ENCODE measurements around the gene NRTN. TPM values are rescaled to one million over a fixed set of nuclear protein-coding genes. Genes with fewer than 3 reads are reported as not detected.

The NRTN gene
- total and polyA plus RNA-seq, 4 donors: 1.3 to 5.3 (median 3.5) TPM

DNA sequence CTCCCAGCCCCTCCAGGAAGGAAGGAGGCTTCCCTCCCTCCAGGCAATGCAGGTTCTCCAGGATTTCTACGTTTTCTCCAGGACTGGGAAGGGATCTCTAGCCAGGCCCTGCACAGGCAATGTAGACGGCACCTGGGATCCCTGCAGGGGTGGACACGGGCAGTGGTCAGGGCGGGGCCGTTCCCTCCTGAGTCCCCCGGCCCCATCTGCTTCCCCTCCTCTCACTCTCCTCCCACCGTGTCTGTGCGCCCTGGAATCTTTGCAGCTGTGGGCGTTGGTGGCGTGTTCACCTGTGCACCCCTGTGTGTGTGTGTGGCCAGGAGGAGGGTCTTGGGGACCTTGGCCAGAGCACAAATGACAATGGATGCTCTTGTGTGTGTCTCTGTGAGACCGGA lies 10.0 kb downstream of the NRTN start:
- peaks cover 0 to 1% (median 0%) of the 10 kb centered on the region in 4 donors for H3K36me3 ChIP-seq (ENCODE audit: control insufficient read depth in 4 of 4, insufficient read depth in 3 of 4, low read depth in 1 of 4, low read length in 3 of 4)
- H3K27me3 ChIP-seq (ENCODE audit: control insufficient read depth in 4 of 4, insufficient read depth in 4 of 4, low read length in 3 of 4): no peaks in the 10 kb centered on the region
- no peak overlapping the region for H3K27ac ChIP-seq (ENCODE audit: low read depth in 1 of 2, low read length in 2 of 2)
- WGBS: 81% methylated on average over 11 of the region's 11 CpGs
- TF ChIP-seq, protein P1, sequence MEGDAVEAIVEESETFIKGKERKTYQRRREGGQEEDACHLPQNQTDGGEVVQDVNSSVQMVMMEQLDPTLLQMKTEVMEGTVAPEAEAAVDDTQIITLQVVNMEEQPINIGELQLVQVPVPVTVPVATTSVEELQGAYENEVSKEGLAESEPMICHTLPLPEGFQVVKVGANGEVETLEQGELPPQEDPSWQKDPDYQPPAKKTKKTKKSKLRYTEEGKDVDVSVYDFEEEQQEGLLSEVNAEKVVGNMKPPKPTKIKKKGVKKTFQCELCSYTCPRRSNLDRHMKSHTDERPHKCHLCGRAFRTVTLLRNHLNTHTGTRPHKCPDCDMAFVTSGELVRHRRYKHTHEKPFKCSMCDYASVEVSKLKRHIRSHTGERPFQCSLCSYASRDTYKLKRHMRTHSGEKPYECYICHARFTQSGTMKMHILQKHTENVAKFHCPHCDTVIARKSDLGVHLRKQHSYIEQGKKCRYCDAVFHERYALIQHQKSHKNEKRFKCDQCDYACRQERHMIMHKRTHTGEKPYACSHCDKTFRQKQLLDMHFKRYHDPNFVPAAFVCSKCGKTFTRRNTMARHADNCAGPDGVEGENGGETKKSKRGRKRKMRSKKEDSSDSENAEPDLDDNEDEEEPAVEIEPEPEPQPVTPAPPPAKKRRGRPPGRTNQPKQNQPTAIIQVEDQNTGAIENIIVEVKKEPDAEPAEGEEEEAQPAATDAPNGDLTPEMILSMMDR (IDR thresholded peaks at IDR 0.05; ENCODE audit: low read depth, low read length, missing input control): no peak
- TF ChIP-seq, protein P2, sequence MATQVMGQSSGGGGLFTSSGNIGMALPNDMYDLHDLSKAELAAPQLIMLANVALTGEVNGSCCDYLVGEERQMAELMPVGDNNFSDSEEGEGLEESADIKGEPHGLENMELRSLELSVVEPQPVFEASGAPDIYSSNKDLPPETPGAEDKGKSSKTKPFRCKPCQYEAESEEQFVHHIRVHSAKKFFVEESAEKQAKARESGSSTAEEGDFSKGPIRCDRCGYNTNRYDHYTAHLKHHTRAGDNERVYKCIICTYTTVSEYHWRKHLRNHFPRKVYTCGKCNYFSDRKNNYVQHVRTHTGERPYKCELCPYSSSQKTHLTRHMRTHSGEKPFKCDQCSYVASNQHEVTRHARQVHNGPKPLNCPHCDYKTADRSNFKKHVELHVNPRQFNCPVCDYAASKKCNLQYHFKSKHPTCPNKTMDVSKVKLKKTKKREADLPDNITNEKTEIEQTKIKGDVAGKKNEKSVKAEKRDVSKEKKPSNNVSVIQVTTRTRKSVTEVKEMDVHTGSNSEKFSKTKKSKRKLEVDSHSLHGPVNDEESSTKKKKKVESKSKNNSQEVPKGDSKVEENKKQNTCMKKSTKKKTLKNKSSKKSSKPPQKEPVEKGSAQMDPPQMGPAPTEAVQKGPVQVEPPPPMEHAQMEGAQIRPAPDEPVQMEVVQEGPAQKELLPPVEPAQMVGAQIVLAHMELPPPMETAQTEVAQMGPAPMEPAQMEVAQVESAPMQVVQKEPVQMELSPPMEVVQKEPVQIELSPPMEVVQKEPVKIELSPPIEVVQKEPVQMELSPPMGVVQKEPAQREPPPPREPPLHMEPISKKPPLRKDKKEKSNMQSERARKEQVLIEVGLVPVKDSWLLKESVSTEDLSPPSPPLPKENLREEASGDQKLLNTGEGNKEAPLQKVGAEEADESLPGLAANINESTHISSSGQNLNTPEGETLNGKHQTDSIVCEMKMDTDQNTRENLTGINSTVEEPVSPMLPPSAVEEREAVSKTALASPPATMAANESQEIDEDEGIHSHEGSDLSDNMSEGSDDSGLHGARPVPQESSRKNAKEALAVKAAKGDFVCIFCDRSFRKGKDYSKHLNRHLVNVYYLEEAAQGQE (IDR thresholded peaks at IDR 0.05): no peak
- TF ChIP-seq HNF4G (IDR thresholded peaks at IDR 0.05): no peak
- no peak for TF ChIP-seq EGR1 (IDR thresholded peaks at IDR 0.05; ENCODE audit: low read depth in 2 of 2)
- TF ChIP-seq, protein P3, sequence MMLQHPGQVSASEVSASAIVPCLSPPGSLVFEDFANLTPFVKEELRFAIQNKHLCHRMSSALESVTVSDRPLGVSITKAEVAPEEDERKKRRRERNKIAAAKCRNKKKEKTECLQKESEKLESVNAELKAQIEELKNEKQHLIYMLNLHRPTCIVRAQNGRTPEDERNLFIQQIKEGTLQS (IDR thresholded peaks at IDR 0.05): no peak
- no peak for TF ChIP-seq YY1 (IDR thresholded peaks at IDR 0.05)
- TF ChIP-seq GABPA (IDR thresholded peaks at IDR 0.05 in 1 of 2, conservative IDR thresholded peaks at IDR 0.05 in 1 of 2): no peak
- H3K9ac ChIP-seq (ENCODE audit: low read depth in 1 of 2, low read length in 2 of 2): no peak overlapping the region
- no peak for DNase-seq (ENCODE audit: low spot score)
- no peaks in the 10 kb centered on the region for H3K9me3 ChIP-seq (ENCODE audit: control insufficient read depth in 4 of 4, low read length in 3 of 4)
- H3K4me1 ChIP-seq (ENCODE audit: control insufficient read depth in 4 of 4, insufficient read depth in 4 of 4, low read length in 3 of 4): peaks cover 0 to 2% (median 0%) of the 10 kb centered on the region in 4 donors
- no peak overlapping the region for H3K4me3 ChIP-seq (ENCODE audit: low read depth in 1 of 3, low read length in 3 of 3)

DNA sequence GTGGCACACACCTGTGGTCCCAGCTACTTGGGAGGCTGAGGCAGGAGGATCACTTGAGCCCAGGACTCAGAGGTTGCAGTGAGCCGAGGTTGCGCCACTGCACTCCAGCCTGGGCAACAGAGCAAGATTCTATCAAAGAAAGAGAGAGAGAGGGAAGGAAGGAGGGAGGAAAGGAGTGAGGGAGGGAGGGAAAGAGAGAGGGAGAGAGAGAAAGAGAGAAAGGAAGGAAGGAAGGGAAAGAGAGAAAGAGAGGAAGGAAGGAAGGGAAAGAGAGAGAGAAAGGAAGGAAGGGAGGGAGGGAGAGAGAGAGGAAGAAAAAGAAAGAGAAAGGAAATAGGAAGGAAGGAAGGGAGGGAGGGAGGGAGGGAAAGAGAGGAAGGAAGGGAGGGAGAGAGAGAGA lies 12.4 kb downstream of the NRTN start:
- WGBS: 94% methylated on average over 2 of the region's 2 CpGs
- Histone ChIP-seq H3K9ac (ENCODE audit: low read depth in 1 of 2, low read length in 2 of 2) (no peak overlapping the region), H3K27ac (ENCODE audit: low read depth in 1 of 2, low read length in 2 of 2) (no peak overlapping the region), H3K36me3 (ENCODE audit: control insufficient read depth in 4 of 4, insufficient read depth in 3 of 4, low read depth in 1 of 4, low read length in 3 of 4) (no peaks in the 10 kb centered on the region), H3K4me3 (ENCODE audit: low read depth in 1 of 3, low read length in 3 of 3) (no peak overlapping the region), H3K9me3 (ENCODE audit: control insufficient read depth in 4 of 4, low read length in 3 of 4) (no peaks in the 10 kb centered on the region), H3K27me3 (ENCODE audit: control insufficient read depth in 4 of 4, insufficient read depth in 4 of 4, low read length in 3 of 4) (no peaks in the 10 kb centered on the region), H3K4me1 (ENCODE audit: control insufficient read depth in 4 of 4, insufficient read depth in 4 of 4, low read length in 3 of 4) (peaks cover 2 to 6% (median 4%) of the 10 kb centered on the region in 4 donors)
- TF ChIP-seq EGR1 (IDR thresholded peaks at IDR 0.05; ENCODE audit: low read depth in 2 of 2) (no peak), TAF1 (conservative IDR thresholded peaks at IDR 0.05) (no peak), HNF4G (IDR thresholded peaks at IDR 0.05) (no peak), RXRA (IDR thresholded peaks at IDR 0.05) (no peak)
- TF ChIP-seq, protein P2 (IDR thresholded peaks at IDR 0.05): no peak
- no peak for DNase-seq (ENCODE audit: low spot score)

Data from liver (tissue), 9 donors.